Stomach smooth muscle (tissue), 2 donors: Measurements from ENCODE around the gene RETREG3.
"Not testable (repeated sequence)": the region's sequence is repeated elsewhere in the genome, so short reads cannot be mapped to it uniquely, and the experiment has no call there.

Experiments
- H3K27ac ChIP-seq: one replicate; pipeline ENCODE4 v1.7.0; 2013; ENCODE audit warnings: mild to moderate bottlenecking, low read length, inconsistent platforms
- H3K27me3 ChIP-seq, 2 donors: one replicate each; pipeline ENCODE4 v1.7.0; 2013; ENCODE audit warnings: low read length in 2 of 2; ENCODE audit not compliant: insufficient read depth in 2 of 2, control insufficient read depth in 1 of 2
- H3K36me3 ChIP-seq, 2 donors: one replicate each; pipeline ENCODE4 v1.7.0; 2013; ENCODE audit warnings: low read length in 2 of 2; ENCODE audit not compliant: control insufficient read depth in 2 of 2, insufficient read depth in 2 of 2
- H3K4me1 ChIP-seq: one replicate; pipeline ENCODE4 v1.7.0; 2013; ENCODE audit warnings: low read length; ENCODE audit not compliant: control insufficient read depth, insufficient read depth
- H3K4me3 ChIP-seq, 2 donors: one replicate each; pipeline ENCODE4 v1.7.0; 2013; ENCODE audit warnings: low read length in 2 of 2
- H3K9ac ChIP-seq, 2 donors: one replicate each; pipeline ENCODE4 v1.7.0; 2013; ENCODE audit warnings: low read length in 2 of 2, mild to moderate bottlenecking in 1 of 2
- H3K9me3 ChIP-seq, 2 donors: one replicate each; pipeline ENCODE4 v1.7.0; 2013; ENCODE audit warnings: low read length in 2 of 2; ENCODE audit not compliant: control insufficient read depth in 2 of 2
- donor health status: healthy.
- donor health status: Pancreatic carcinoma.

Gene RETREG3

GRCh38 chr17:42561897-42562387, 47.2 kb downstream of the RETREG3 start, which contains the start of gene COASY:
COASY (plus strand) TSS chr17:42562148; CDS start chr17:42562623, 475 bp downstream.
- peak within 1 kb of the TSS; percentile 80 for H3K27ac ChIP-seq
- H3K4me3 ChIP-seq = peak within 1 kb of the TSS; percentile 93 to 97
- peaks cover 10 to 20% of the 10 kb centered on the region in 2 donors for H3K36me3 ChIP-seq
- H3K9me3 ChIP-seq = no peaks in the 10 kb centered on the region
- no peaks in the 10 kb centered on the region for H3K27me3 ChIP-seq
- H3K4me1 ChIP-seq = peaks cover 38% of the 10 kb centered on the region
- peak within 1 kb of the TSS; percentile 97 to 98 for H3K9ac ChIP-seq

- no peaks in the 10 kb centered on the region for H3K27me3 ChIP-seq
- no peaks in the 10 kb centered on the region for H3K9me3 ChIP-seq
- H3K9ac ChIP-seq = no peak overlapping the region
- no peak overlapping the region for H3K27ac ChIP-seq
- peaks cover 5 to 11% of the 10 kb centered on the region in 2 donors for H3K36me3 ChIP-seq
- no peak overlapping the region for H3K4me3 ChIP-seq
- H3K4me1 ChIP-seq = peaks cover 32% of the 10 kb centered on the region
These were observed 48.9 kb downstream of the RETREG3 start for GRCh38 chr17:42560246-42560645.

DNA sequence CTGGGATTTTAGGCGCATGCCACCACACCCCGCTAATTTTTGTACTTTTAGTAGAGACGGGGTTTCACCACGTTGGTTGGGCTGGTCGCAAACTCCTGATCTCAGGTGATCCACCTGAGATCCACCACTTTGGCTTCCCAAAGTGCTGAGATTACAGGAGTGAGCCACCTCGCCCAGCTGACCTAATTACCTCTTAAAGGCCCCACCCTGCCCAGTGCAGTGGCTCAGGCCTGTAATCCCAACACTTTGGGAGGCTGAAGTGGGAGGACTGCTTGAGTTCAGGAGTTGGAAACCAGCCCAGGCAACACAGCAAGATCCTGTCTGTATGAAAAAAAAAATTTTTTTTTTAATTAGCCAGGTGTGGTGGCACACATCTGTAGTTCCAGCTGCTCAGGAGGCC, 50.1 kb downstream of the RETREG3 start:
- no peak overlapping the region for H3K9ac ChIP-seq
- no peaks in the 10 kb centered on the region for H3K9me3 ChIP-seq
- H3K4me1 ChIP-seq = peaks cover 34% of the 10 kb centered on the region
- no peak overlapping the region for H3K4me3 ChIP-seq
- no peaks in the 10 kb centered on the region for H3K27me3 ChIP-seq
- H3K27ac ChIP-seq = no peak overlapping the region
- H3K36me3 ChIP-seq = no peaks in the 10 kb centered on the region

GRCh38 chr17:42555961-42556617, 53.1 kb downstream of the RETREG3 start:
- H3K27me3 ChIP-seq, H3K4me3 ChIP-seq, H3K9me3 ChIP-seq, H3K36me3 ChIP-seq, H3K27ac ChIP-seq, H3K9ac ChIP-seq: not testable (repeated sequence)
- peaks cover 20% of the 10 kb centered on the region for H3K4me1 ChIP-seq

- no peaks in the 10 kb centered on the region for H3K36me3 ChIP-seq
- H3K9ac ChIP-seq = peak overlapping the region; percentile 98 to 99
- no peaks in the 10 kb centered on the region for H3K27me3 ChIP-seq
These were observed 54.0 kb downstream of the RETREG3 start for GRCh38 chr17:42555122-42555622.

GRCh38 chr17:42554250-42555121, 54.7 kb downstream of the RETREG3 start:
- H3K9me3 ChIP-seq = no peaks in the 10 kb centered on the region
- H3K4me3 ChIP-seq = peak overlapping the region; percentile 89 to 93
- peak overlapping the region; percentile 98 to 99 for H3K9ac ChIP-seq
- H3K36me3 ChIP-seq = no peaks in the 10 kb centered on the region
- peaks cover 20% of the 10 kb centered on the region for H3K4me1 ChIP-seq
- no peaks in the 10 kb centered on the region for H3K27me3 ChIP-seq
- H3K27ac ChIP-seq = peak overlapping the region; percentile 82

More at GRCh38 chr17:42555122-42555622, 54.0 kb downstream of the RETREG3 start:
- Histone ChIP-seq H3K9me3 (no peaks in the 10 kb centered on the region), H3K27ac (peak overlapping the region; percentile 82), H3K4me3 (peak overlapping the region; percentile 89 to 93), H3K4me1 (peaks cover 20% of the 10 kb centered on the region)

- Histone ChIP-seq H3K4me1 (peaks cover 20% of the 10 kb centered on the region), H3K36me3 (no peaks in the 10 kb centered on the region), H3K27ac (peak overlapping the region; percentile 82), H3K27me3 (no peaks in the 10 kb centered on the region), H3K9ac (peak overlapping the region; percentile 98 to 99), H3K9me3 (no peaks in the 10 kb centered on the region), H3K4me3 (peak overlapping the region; percentile 89 to 93)
These were observed 55.3 kb downstream of the RETREG3 start for GRCh38 chr17:42553866-42554249.

DNA sequence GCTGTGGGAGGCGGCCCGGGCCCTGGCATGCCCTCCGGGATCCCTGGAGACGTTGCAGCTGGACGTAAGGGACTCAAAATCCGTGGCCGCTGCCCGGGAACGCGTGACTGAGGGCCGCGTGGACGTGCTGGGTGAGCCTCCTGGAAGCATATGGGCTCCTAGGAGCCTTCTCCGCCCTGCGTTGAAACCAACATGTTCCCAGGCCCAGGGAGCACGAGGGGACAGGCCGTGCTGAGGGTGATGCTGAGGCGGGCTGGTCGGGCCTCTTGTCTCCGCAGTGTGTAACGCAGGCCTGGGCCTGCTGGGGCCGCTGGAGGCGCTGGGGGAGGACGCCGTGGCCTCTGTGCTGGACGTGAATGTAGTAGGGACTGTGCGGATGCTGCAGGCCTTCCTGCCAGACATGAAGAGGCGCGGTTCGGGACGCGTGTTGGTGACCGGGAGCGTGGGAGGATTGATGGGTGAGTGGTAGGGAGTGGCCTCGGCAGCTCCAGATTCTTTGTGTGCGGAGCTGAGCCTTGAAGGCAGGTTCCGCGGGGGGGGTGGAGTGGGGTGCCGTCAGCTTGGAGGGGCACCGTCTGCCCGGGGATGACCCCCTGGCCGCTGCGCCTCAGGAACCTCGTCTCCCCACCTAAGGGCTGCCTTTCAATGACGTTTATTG, 55.9 kb downstream of the RETREG3 start:
- Histone ChIP-seq H3K36me3 (no peaks in the 10 kb centered on the region), H3K4me3 (peak overlapping the region in 1 of 2 donors; percentile 89), H3K27me3 (no peaks in the 10 kb centered on the region), H3K9me3 (no peaks in the 10 kb centered on the region), H3K27ac (no peak overlapping the region), H3K4me1 (peaks cover 21% of the 10 kb centered on the region), H3K9ac (peak overlapping the region in 1 of 2 donors; percentile 99)

- not testable (repeated sequence) for H3K27ac ChIP-seq, H3K36me3 ChIP-seq, H3K9me3 ChIP-seq, H3K27me3 ChIP-seq
- peaks cover 24% of the 10 kb centered on the region for H3K4me1 ChIP-seq
- H3K9ac ChIP-seq = peak within 1 kb of the TSS in 1 of 2 donors; percentile 99
- peak within 1 kb of the TSS; percentile 89 to 93 for H3K4me3 ChIP-seq
These were observed 56.4 kb downstream of the RETREG3 start, which contains the start of gene HSD17B1 for GRCh38 chr17:42552736-42553135. HSD17B1 (plus strand) TSS chr17:42552923; CDS start chr17:42552934, 11 bp downstream.
